CD4-positive, alpha-beta T cell treated with Interleukin-15 for 4 hours (primary cell): ENCODE data around the gene RNASEH1.
A peak's percentile ranks its signal among the peaks of the same experiment; 100 is the strongest.
"Not testable (repeated sequence)": the region's sequence is repeated elsewhere in the genome, so short reads cannot be mapped to it uniquely, and the experiment has no call there.

Source experiments
- DNase-seq: peaks from one replicate; pipeline ENCODE4 v3.0.0-alpha.2; 2020; ENCODE audit warnings: low spot score

The RNASEH1 gene

GRCh38 chr2:3589086-3589485 lies 31.0 kb upstream of the RNASEH1 start:
- DNase-seq: no peak

GRCh38 chr2:3588084-3588483 lies 30.0 kb upstream of the RNASEH1 start:
- no peak for DNase-seq

- DNase-seq: no peak
Measured at GRCh38 chr2:3587432-3587831, 29.3 kb upstream of the RNASEH1 start.

- no peak for DNase-seq
Measured at GRCh38 chr2:3587021-3587420, 28.9 kb upstream of the RNASEH1 start.

GRCh38 chr2:3586220-3586619 lies 28.1 kb upstream of the RNASEH1 start:
- DNase-seq: no peak

GRCh38 chr2:3585261-3586109 lies 27.4 kb upstream of the RNASEH1 start:
- no peak for DNase-seq

- DNase-seq: no peak
Measured at GRCh38 chr2:3584608-3585260, 26.6 kb upstream of the RNASEH1 start.

GRCh38 chr2:3584076-3584475 lies 25.9 kb upstream of the RNASEH1 start:
- DNase-seq: no peak

- no peak for DNase-seq
Measured at GRCh38 chr2:3581367-3582262, 23.5 kb upstream of the RNASEH1 start.

GRCh38 chr2:3580449-3580848 lies 22.3 kb upstream of the RNASEH1 start:
- no peak for DNase-seq

GRCh38 chr2:3578987-3579386 lies 20.9 kb upstream of the RNASEH1 start:
- no peak for DNase-seq

- not testable (repeated sequence) for DNase-seq
Measured at GRCh38 chr2:3576263-3576630, 18.1 kb upstream of the RNASEH1 start.

GRCh38 chr2:3575534-3576262 lies 17.6 kb upstream of the RNASEH1 start:
- peak; percentile 24 for DNase-seq

- DNase-seq: no peak
Measured at GRCh38 chr2:3574155-3574554, 16.0 kb upstream of the RNASEH1 start.

GRCh38 chr2:3572620-3573019 lies 14.5 kb upstream of the RNASEH1 start:
- DNase-seq: no peak

GRCh38 chr2:3571284-3571683 lies 13.2 kb upstream of the RNASEH1 start:
- no peak for DNase-seq

- DNase-seq: not testable (repeated sequence)
Measured at GRCh38 chr2:3569656-3570055, 11.5 kb upstream of the RNASEH1 start.

- DNase-seq: no peak
Measured at GRCh38 chr2:3566806-3567205, 8.7 kb upstream of the RNASEH1 start.

- DNase-seq: no peak
Measured at GRCh38 chr2:3565117-3565516, 7.0 kb upstream of the RNASEH1 start.

GRCh38 chr2:3563521-3563976 lies 5.4 kb upstream of the RNASEH1 start:
- no peak for DNase-seq

- peak; percentile 4 for DNase-seq
Measured at GRCh38 chr2:3557639-3558204, 411 bp downstream of the RNASEH1 start.
